Nephron progenitor cell (in vitro differentiated cells): ENCODE data around the gene SHF.
A peak's percentile ranks its signal among the peaks of the same experiment; 100 is the strongest.

Experiments
- DNase-seq: peaks from one replicate; pipeline ENCODE4 v3.0.0; 2021
- H3K27ac Mint-ChIP-seq: 2 replicates; pipeline ENCODE4 v1.8.0; 2021; ENCODE audit warnings: mild to moderate bottlenecking, moderate library complexity, mixed read lengths
- H3K27me3 Mint-ChIP-seq: 2 replicates; pipeline ENCODE4 v1.8.0; 2021; ENCODE audit warnings: mild to moderate bottlenecking, low read depth, mixed read lengths; ENCODE audit not compliant: poor library complexity
- H3K36me3 Mint-ChIP-seq: 2 replicates; pipeline ENCODE4 v1.8.0; 2021; ENCODE audit warnings: low read depth, mixed read lengths
- H3K4me1 Mint-ChIP-seq: 2 replicates; pipeline ENCODE4 v1.8.0; 2021; ENCODE audit warnings: mixed read lengths
- H3K4me3 Mint-ChIP-seq: 2 replicates; pipeline ENCODE4 v1.8.0; 2021; ENCODE audit warnings: mild to moderate bottlenecking, moderate library complexity, mixed read lengths
- H3K9me3 Mint-ChIP-seq: 2 replicates; pipeline ENCODE4 v1.8.0; 2021; ENCODE audit warnings: mild to moderate bottlenecking, moderate library complexity, mixed read lengths
- CTCF ChIP-seq: fragments of 200-600 bp; sonication (generic); IDR thresholded peaks from 2 replicates; pipeline ENCODE4 v1.5.0; 2021; ENCODE audit warnings: antibody characterized with exemption

Gene SHF

DNA sequence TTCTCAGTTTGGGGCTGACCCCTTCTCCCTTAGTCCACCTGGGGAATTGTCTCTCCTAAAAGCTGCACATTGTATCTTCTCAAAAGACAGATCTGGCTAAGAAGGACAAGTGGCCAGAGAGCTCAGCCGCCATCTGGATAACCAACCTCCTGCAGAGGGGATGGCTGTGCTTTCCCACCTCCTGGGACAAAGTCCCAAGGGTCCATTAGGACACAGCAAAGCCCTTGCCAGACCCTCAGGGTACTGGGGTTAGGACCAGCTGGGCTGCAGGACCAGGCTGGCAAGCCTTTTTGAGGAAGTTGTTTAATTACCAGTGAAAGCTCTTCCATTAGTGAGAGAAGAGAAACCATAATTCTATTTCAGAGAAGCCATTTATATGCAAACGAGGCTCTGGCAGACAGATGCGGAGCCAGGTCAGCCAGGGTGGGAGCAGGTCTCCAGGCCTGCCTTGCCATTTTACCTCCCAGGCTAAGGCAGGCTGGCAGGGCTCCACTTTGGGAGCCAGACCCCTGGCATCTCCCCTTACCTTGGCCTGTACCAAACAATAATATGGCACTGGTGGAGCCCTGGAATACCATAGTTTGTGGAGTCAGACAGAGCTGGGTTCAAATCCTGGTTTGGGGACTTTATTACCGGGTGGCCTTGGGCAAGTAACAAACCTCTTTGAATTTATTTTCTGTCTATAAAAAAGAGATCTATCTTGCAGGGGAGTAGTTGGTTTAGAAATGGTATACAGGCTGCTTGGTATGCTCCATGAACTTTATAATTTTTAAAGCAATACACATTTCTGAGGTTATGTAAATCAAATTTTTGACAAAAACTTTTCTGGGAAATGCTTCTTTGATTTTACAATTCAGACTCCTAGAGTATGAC, 17.9 kb downstream of the SHF start:
- Mint-ChIP-seq H3K36me3 (peaks cover 26% of the 10 kb centered on the region), H3K4me3 (no peak overlapping the region), H3K9me3 (no peaks in the 10 kb centered on the region), H3K27me3 (no peaks in the 10 kb centered on the region), H3K4me1 (peaks cover 53% of the 10 kb centered on the region), H3K27ac (peak overlapping the region; percentile 78)
- TF ChIP-seq CTCF, result no peak
- no peak for DNase-seq

DNA sequence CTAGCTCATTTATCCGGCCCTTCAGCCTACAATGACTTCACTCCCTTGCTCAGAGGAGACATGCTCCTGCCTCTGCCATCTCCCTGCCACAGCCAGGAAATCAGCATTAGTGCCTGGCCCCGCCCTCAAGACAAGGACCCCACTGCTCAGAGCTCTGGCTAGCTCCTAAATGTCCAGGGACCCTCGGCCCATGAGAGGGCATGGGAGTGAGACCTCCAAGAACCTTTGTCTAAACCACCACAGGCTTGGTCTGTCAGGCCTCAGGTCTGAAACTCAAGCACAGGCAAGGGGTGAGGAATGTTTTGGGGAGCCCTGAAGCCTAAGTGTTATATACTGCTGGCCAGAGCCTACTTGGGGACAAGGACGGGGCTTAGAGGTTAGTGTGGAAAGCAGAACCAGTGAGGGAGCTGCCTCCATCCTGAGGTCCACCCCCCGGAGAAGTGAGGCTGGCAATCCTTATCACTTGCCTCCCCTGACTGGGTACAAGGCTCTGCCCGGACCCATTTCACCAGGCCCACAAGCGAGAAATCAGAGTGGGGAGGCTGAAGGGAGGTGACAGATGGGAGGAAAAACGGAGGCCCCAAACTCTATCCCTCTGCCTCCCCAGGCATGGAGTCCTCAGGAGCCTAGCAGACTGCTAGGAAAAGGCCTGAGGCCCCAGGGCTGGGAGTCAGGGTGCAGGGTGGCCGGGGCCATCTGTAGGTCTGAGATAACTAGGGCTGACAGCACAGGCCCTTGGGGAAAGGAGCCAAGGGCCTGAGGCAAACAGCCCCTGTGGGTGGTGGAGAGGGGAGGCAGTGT, 18.8 kb downstream of the SHF start:
- TF ChIP-seq CTCF, result no peak
- Mint-ChIP-seq H3K27me3 (no peaks in the 10 kb centered on the region), H3K4me1 (peaks cover 54% of the 10 kb centered on the region), H3K4me3 (no peak overlapping the region), H3K9me3 (no peaks in the 10 kb centered on the region), H3K36me3 (peaks cover 19% of the 10 kb centered on the region), H3K27ac (peak overlapping the region; percentile 93)
- DNase-seq, result no peak

DNA sequence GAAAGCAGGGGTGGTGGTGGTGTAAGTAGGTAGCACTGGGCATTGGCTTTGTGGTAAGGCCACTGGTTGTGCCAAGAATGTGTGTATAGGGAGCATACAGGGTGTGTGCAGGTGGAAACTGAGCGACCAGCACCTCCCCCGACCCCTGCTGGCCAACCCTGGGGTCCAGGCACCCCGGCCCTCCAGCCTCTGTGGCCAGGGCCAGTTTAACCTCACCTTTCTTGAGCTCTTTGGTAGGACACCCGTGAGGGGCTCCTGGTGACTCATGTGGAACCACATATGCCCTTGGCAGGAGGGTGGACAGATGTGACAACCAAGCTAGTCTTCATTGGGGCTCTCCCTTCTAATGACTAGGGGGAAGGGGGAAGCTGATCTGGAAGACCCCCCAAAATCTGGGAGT, 19.5 kb downstream of the SHF start:
- Mint-ChIP-seq H3K27ac (peak overlapping the region; percentile 95), H3K4me1 (peaks cover 55% of the 10 kb centered on the region), H3K27me3 (no peaks in the 10 kb centered on the region), H3K36me3 (peaks cover 13% of the 10 kb centered on the region), H3K4me3 (no peak overlapping the region), H3K9me3 (no peaks in the 10 kb centered on the region)
- DNase-seq, result no peak
- no peak for TF ChIP-seq CTCF

DNA sequence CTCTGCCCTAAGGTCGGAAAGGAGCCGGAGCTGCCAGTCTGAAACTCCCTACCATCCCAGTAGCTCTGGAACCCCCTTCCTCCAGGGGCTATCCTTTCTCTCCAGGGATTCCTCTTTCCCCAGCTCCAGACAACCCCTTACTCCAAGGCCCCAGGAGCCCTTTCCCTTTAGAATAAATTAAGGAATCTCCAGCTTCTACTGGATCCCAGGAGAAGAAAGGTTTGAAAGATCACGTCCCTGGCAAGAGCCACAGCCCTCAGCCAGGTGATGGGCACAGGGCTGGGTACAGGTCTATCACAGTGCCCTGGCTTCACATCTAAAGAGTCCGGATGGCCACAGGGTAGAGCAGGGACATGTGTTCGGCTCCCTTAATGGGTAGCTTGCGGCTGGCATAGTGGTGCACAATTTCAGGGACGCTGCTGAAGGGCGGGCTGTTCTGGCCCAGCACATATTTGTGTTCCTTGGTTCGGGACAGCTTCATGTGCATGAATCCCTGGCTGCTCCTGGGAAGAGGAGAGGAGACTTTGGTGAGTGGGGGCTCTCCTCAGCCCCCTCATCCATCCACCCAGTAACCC, 20.0 kb downstream of the SHF start:
- H3K36me3 Mint-ChIP-seq, result peaks cover 13% of the 10 kb centered on the region
- H3K4me3 Mint-ChIP-seq, result peak overlapping the region; percentile 42
- H3K4me1 Mint-ChIP-seq, result peaks cover 53% of the 10 kb centered on the region
- no peaks in the 10 kb centered on the region for H3K9me3 Mint-ChIP-seq
- DNase-seq, result no peak
- no peak for TF ChIP-seq CTCF
- peak overlapping the region; percentile 95 for H3K27ac Mint-ChIP-seq
- no peaks in the 10 kb centered on the region for H3K27me3 Mint-ChIP-seq

- TF ChIP-seq CTCF, result peak; percentile 53
- no peaks in the 10 kb centered on the region for H3K9me3 Mint-ChIP-seq
- peak; percentile 85 for DNase-seq
- peaks cover 50% of the 10 kb centered on the region for H3K4me1 Mint-ChIP-seq
- peak overlapping the region; percentile 42 for H3K4me3 Mint-ChIP-seq
- H3K36me3 Mint-ChIP-seq, result peaks cover 13% of the 10 kb centered on the region
- peak overlapping the region; percentile 95 for H3K27ac Mint-ChIP-seq
- no peaks in the 10 kb centered on the region for H3K27me3 Mint-ChIP-seq
Measured at GRCh38 chr15:45166834-45167630, 20.7 kb downstream of the SHF start.
